Left colon (tissue), 2 donors: ENCODE data around the gene AQP6. TPM values are rescaled to one million over a fixed set of nuclear protein-coding genes. Genes with fewer than 3 reads are reported as not detected.

ENCODE experiments used
- ATAC-seq: fragments of 200-7000 bp; cut with Tn5 transposase; one replicate; pipeline ENCODE4 v1.9.1; 2020; ENCODE audit warnings: mild to moderate bottlenecking, moderate library complexity
- DNase-seq, 2 donors: peaks; one replicate each; pipeline ENCODE4 v3.0.0-alpha.2; 2020
- intact Hi-C, 2 donors: fragments of 100-400 bp; cut with DNase I in 1 of 2; cut with micrococcal nuclease in 1 of 2; formaldehyde crosslinking; loops; one replicate each; pipeline versions ENCODE4 v1.11.2 to v1.14.0; 2022; cut with DNase I, micrococcal nuclease
- total RNA-seq, 2 donors: library from RNA; stranded (reverse); fragmentation: NEBNext Ultra II Directional; extraction: Animal tissue kit (Norgen Biotek cat#: 25700); gene quantifications; one replicate each; pipeline ENCODE4 v1.2.1, GENCODE V29; 2021
- donor health status: DM: no; HTN: no; CAD: no.
- donor health status: DM: yes; HTN: yes; CAD: no.

AQP6 gene
- total RNA-seq, 2 donors from 2014 or later: not detected

DNA sequence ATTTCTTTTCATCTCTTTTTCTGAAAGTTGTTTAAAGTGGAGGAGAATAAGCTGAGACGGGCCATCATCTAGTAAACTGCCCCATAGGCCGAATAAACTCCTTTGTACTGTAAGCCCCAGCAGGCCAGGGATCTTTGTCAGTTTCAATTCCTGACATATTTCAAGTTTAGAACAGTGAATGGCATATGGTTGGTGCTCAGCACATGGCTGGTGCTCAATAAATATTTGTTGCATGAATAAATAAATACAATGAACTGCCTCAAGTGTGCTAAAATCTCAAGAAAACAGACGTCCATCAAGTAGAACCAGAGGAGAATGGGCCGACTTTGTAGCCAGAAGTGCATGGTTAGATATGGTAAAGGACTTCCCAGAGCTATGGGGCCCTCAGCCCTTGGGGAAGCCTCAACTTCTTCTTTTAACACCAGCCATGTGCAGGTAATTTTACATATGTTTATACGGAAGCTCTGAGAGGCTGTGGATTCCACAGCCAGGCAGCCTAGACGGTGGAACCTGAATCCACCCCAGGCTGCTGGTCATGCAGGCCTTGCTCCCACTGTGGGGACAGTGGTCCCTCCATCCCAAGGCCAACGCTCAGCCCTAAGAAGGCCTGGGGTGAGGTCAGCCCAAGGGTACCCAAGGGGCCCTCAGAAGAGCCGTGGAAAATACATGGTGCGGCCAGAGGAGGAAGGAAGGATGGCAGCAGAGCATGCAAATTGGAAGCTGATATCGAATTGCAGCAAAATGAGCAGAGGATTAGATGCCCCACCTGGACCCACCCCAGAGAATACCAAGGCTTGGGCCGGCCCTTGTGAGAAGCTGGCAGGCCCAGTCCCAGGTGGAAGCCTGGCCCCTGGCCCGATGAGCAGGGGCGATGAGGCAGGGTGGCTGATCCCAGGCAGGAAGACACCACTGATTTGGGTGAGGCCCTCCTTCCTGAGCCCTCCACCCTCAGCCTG is 30.9 kb upstream of the AQP6 start:
- peak in 1 of 2 donors; percentile 3 for DNase-seq
- intact Hi-C loops: no loop called here
- no peak for ATAC-seq

DNA sequence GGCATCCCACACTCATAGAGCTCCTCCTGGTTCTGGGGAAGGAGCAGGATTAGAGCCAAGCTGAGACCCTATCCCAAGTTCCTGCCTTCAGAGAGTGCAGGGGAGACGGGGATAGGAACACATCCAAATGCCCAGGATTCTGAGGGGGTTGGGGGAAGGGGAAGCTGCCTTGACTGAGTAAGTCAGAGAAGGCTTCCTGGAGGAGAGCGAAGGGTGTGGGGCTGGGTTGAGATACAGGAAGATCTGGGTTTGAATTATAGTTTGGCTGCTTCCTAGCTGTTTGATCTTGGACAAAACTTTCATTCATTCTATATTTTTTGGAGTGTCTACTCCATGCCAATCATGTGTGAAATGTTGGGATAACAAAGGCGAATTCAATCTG is 30.2 kb upstream of the AQP6 start:
- DNase-seq (no peak), ATAC-seq (no peak)
- intact Hi-C loops: no loop called here

DNA sequence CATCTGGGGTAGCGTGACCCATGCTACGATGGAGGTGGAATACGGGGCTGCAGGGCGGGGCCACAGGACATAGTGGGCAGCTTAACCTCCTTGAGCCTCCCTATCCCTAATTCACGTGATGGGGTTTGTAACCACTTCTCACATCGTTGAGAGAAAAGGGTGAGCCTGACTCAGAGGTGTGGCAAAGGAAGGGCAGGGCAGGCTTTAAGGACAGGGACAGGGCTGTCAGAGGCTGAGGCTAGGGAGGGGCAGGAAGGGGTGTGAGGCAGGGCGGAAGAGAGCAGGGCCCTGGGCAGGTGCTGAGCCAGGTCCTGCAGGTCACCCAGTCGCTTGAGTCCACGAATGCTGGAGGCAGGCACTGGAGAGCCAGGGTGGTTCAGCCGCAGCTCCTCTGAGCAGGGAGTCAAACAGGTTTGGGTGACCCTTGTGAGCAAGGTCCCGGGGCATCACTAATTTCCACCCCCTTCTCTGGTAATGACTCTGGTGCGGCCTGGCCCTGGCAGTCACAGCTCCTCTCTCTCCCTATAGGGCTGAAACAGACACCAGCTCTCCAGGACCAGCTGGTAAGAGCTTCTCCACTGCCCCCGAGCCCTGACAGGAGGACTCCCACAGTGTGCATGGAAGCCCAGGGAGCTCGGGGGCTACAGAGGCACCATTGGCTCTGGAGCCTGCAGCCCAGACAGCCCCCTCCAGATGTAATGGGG is 29.7 kb upstream of the AQP6 start:
- peak; percentile 66 to 81 for DNase-seq
- intact Hi-C loops: no loop called here
- peak; percentile 81 for ATAC-seq

DNA sequence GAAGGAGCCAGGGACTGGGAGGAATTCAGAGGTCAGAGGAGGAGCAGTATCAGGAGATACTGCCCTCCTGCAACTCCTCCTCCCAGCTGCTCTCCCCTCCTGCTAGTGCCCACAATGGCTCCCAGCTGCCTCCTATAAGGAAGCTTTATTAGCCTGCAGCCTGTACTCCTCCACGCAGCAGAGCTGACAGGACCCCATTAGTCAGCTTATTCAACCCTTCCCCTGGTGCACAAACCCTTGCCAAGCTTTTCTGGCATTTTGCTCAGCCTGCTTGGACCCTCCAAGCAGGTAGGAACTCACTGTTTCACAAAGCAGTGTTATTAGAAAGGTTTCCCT is 29.2 kb upstream of the AQP6 start:
- no peak for ATAC-seq
- no peak for DNase-seq
- intact Hi-C loops: no loop called here

DNA sequence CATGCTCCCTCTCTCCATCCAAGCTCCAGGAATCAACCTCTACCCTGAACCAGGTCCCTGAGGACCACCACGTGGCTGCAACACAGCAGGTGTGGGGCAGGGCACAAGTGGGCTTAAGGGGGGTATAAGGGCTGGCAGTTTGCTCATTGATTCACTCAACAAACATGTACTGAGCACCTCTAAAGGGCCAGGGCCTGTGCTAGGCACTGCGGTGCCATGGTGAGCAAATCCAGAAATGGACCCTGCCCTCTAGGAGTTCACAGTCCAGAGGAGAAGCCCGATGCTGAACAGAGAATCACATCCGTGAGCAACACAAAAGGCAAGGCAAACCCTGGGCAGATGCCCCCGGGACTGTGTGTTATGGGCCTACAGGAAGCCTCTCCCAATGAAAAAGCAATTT is 28.7 kb upstream of the AQP6 start:
- intact Hi-C loops: no loop called here
- ATAC-seq (no peak), DNase-seq (no peak)

DNA sequence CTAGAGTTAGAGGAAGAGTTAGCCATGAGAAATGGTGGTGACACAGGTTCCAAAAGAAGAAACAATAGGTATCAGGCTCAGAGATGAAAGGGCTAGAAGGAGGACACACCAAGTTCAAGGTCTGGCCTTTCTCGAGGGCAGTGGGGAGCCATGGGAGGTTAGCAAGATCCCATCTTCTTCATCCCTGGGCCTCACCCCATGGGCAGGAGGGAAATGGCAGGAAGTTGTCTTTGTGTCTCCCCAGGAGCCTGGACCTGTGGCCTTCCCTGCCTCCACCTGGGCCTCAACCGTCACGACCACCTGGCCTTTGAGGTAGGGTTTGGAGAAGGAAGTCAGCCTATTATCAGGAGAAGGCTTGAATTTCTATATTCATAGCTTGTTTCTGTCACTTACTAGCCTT is 28.0 kb upstream of the AQP6 start:
- intact Hi-C loops: loop anchor here in 1 of 2 donors (5.0 kb wide), 1 partner anchor 77 kb away; no protein-coding TSS in a partner anchor
- ATAC-seq (no peak), DNase-seq (no peak)

DNA sequence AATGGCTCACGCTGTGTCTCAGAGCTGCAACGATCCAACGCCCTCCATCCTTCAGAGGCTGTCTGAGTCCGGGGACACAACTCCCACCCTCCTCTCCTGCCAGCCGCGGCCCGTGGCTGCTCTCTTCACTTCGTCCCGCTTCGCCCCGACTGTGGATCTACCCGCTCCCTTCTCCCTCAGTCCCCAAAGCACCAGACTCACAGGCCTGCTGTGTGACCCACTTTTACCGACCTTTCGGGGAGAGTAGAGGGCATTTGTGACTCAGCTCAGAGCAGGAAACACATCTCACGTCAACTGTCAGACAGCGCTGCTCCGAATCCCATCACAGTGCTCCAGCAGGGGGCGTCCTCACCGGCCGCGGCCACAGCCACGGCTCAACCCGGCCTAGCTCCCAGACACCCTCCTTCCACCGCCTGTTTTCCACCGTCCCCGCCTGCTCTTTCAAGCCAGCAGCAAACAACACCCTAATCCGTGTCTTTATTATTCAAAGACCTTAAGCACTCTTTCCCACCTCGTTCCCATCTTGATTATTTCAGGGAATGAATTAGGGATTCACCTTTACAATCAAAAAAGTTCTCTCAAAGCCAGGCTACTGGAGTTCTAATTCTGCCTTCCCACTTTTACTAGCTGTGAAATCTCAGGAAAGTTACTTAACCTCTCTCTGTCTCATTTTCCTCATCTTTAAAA is 27.2 kb upstream of the AQP6 start:
- intact Hi-C loops: loop anchor here in 1 of 2 donors (5.0 kb wide), 1 partner anchor 78 kb away; no protein-coding TSS in a partner anchor
- ATAC-seq (peak; percentile 79), DNase-seq (peak; percentile 78 to 88)

DNA sequence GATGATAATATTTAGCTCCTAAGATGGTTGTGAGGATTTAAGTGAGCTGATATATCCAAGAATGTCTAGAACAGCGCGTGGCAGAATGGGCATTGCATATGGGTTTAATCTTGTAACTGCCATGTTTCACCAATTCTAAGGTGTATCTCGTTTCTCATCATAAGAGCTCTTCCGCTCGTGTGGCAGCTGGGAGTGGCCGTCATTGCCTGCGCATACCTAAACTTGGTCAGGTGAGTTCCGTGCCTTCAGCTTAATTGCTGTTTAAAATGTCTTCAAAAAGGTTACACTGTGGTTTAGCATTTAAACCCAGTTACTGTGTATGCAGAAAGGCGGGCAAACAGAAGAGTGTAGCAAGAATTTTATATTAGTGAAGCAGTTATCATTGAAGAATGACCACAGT is 26.7 kb upstream of the AQP6 start:
- ATAC-seq: peak; percentile 70
- intact Hi-C loops: loop anchor here in 1 of 2 donors (5.0 kb wide), 1 partner anchor 79 kb away; no protein-coding TSS in a partner anchor
- DNase-seq: peak; percentile 76 to 79

DNA sequence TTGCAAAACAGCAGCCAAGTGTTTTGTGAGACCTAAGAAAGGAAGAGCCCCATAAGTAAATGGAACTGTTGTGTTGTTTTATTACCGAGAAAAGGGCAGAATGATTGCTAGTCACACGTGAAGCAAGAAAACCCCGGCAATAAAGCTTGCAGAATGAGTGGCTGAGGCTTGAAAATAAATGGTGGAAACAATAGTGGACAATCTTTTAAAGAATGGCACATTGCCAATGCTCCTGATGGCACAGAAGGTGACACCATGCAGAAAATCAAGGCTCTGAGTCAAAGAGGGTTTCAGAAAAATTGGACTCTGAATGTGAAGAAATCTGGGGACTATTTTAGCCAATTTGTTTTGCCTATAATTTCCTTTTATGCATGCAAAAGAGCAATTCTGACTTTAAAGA is 26.2 kb upstream of the AQP6 start:
- DNase-seq (peak in 1 of 2 donors; percentile 21), ATAC-seq (peak; percentile 34)
- intact Hi-C loops: loop anchor here in 1 of 2 donors (5.0 kb wide), 1 partner anchor 79 kb away; no protein-coding TSS in a partner anchor

DNA sequence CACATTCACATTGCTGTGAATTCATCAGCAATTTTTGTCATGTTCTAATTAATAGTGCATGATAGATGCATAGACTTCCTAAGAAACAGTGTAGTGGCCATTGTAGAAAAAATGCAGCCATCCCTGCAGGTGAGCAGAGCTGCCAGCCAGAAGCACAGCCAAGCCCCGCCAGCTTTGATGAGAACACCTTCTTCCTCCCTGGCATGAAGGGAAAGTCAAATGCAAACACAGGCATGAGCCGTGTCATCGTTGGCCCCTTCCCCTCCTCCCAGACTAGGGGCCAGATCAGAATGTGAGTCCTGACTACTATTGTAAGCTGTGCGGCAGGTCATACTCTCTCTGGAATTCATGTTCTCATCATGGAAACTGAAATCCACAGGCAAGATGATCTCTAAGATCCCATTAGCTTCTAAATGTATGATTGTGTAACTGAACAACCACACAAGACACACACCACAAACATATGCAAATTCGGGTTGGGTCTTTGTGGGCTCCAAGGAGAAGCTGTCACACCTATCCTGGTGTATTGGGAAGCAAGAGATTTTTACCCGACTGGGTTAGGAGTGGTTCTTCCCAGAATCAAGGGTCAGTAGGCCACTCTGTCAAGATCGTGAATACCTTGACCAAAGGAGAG is 25.0 kb upstream of the AQP6 start:
- ATAC-seq: no peak
- DNase-seq: peak in 1 of 2 donors; percentile 23
- intact Hi-C loops: loop anchor here in 1 of 2 donors (5.0 kb wide), 1 partner anchor 80 kb away; no protein-coding TSS in a partner anchor

DNA sequence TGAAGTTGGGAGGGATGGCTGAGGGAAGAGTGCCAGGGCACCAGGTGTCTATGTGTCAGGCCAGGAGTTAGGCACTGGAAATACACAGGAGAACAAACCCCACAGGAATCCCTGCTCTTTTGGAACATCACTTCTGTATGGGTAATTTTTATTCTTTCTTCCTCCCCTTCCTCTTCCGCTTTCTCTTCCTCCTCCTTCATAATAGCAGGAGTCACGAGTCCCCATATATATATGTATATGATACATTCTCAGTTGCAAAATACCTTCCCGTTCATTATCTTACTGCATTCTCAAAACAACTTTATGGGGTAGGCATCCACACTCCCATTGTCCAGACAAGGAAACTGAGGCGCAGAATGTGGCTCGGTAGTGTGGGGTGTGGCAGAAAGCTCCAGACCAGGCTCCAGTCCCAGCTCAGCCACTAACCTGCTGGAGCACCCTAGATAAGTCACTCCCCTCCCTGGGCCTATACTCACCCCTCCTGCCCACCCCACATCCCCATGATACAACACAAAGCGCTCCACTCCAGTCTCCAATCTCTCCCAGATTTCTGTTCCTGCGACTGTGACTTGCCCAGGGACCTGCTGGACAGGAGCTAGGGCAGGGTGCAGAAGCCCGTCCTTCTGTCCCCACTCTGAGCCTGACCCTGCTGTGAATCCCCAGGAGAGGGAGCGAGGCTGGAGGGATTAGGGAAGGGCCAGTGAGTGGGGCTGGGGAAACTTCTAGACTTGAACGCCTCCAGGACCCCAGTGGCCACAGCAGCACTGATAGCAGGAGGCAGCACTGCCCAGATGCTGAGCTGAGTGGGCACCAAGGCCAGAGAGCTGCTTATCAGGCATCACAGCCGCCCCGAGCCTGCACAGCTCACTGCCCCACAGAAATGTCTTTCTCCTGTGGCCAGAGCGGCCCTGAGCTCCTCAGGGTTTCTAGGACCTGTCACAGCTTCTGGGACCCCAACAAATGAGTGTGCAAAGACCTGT is 23.6 kb upstream of the AQP6 start:
- no peak for ATAC-seq
- peak in 1 of 2 donors; percentile 23 for DNase-seq
- intact Hi-C loops: loop anchor here in 1 of 2 donors (5.0 kb wide), 1 partner anchor 82 kb away; no protein-coding TSS in a partner anchor

DNA sequence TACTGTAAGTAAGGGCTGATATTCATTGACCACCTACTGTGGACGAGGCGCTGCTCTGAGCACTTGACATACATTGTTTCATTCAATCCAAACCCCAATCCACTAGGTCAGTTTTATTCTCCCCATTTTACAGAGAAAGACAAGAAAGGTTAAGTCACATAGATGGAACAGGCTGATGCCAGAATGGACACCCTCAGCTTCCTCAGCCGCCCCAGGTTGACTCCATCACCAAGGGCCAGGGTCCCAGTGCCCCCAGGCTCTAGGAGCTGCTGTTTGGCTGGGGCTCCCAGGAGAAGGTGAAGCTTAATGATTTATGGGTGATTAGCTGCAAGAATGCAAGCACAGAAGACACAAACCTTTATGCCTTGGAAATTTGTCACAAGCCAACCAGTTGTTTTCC is 22.9 kb upstream of the AQP6 start:
- ATAC-seq (no peak), DNase-seq (peak in 1 of 2 donors; percentile 12)
- intact Hi-C loops: loop anchor here in 1 of 2 donors (5.0 kb wide), 1 partner anchor 83 kb away; no protein-coding TSS in a partner anchor

DNA sequence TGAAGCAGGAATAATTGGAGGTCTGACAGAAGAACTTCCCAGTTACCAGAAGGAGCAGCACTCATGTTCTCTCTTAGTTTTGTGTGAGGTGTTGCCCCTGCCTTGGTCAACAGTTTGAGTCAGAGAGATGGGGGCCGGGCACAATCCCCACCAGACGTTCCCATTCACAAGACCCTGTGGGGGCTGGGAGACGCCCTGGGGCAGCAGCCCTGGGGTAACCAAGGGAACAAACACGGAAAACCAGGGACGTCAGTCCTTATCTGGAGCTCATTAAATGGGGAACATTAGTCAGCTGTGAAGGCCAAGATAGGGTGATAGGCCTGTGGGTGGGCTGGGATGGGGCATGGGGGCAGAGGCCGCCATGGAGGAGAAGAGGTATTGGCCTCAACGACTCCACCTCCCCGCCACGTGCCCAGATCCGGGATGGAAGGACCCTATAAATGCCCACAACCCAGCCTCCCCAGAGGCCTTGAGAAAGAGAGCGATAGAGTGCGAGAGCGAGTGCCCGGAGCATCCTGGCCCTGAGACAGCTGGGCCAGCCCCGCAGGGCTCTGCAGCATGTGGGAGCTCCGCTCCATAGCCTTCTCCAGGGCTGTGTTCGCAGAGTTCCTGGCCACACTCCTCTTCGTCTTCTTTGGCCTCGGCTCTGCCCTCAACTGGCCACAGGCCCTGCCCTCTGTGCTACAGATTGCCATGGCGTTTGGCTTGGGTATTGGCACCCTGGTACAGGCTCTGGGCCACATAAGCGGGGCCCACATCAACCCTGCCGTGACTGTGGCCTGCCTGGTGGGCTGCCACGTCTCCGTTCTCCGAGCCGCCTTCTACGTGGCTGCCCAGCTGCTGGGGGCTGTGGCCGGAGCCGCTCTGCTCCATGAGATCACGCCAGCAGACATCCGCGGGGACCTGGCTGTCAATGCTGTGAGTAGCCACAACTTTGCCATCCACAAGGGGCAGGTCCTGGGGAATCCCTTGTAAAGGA is 22.2 kb upstream of the AQP6 start, which contains the start of gene AQP2:
Gene AQP2 (plus strand): TSS at position 465 of the 979 bp plus-strand sequence. CDS start 94 bp downstream, at position 559.
- peak in 1 of 2 donors; percentile 18 for DNase-seq
- intact Hi-C loops: no loop called here
- ATAC-seq: no peak

DNA sequence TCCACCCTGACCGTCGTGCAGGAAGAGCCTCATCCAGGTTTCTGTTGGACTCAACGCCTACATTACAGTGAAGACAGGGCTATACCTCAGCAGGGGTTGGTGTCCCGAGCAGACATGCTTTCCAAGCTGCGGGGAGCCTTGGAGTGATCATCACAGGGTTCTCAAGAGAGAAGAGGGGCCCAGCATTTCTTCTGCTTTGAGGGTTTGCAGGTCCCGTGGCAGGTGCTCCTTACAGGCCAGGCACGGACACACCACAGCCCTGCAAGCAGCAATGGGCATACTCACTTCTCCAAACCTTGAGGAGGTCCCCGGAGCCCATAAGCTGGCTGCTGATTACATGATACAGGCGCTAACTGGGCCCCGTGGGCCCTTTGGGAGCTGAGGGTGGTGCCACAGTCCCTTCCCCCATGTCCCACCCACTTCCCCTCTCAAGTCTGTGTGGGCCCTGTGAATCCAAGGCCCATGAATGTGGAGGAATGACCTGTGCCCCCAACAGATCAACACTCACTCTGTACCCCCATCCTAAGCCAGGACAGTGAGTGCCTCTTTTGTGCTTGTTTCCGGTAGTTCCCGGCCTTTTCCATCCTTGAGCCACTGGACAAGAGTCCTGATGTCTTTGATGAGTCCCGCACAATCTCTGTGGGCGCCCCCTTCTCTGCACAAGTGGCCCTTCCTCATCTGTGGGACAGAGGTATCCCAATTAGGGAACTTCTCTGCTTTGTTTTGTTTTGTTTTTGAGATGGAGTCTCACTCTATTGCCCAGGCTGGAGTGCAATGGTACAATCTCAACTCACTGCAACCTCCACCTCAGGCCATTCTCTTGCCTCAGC is 21.1 kb upstream of the AQP6 start:
- intact Hi-C loops: no loop called here
- DNase-seq (peak in 1 of 2 donors; percentile 12), ATAC-seq (no peak)

DNA sequence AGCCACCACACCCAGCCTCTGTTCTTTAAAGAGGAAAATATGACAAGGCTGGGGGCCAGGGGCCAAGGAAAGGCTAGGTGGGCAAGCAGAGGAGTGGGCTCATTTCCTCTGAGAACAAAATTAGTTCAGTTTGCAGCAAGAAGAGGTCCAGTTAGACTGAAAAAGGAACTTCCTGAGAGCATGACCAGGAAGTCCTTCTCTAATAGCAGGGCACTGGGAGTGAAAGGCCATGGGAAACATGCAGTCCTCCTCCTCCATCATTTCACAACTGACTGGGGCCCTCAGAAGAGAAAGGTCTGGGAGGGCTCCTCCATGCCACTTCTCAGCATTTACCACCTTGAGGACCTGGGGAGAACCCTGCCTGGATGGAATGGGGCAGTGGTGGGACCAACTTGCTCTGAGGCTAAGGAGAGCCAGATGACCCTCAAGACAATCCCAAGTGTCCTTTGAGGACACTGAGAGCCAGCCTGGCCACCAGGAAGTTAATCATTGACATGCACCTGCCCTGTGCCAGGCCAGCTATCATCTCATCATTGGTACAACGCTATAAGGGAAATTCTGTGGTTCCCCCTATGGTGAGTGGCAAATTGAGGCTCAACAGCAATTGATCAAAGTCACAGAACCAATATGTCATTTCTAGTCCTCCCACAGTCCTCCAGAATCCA is 20.2 kb upstream of the AQP6 start:
- ATAC-seq (peak; percentile 58), DNase-seq (peak in 1 of 2 donors; percentile 9)
- intact Hi-C loops: no loop called here
